Stimulated activated CD4-positive, alpha-beta T cell treated with anti-CD3 and anti-CD28 coated beads, Interleukin-2, amount 100 ng/mL, for 4 hours (primary cell): ENCODE measurements around the gene SPRYD4.
"Not testable (repeated sequence)": the region's sequence is repeated elsewhere in the genome, so short reads cannot be mapped to it uniquely, and the experiment has no call there.

Experiments used
- DNase-seq: peaks from one replicate; pipeline ENCODE4 v3.0.0-alpha.2; 2020; ENCODE audit warnings: low read depth

The SPRYD4 gene

DNA sequence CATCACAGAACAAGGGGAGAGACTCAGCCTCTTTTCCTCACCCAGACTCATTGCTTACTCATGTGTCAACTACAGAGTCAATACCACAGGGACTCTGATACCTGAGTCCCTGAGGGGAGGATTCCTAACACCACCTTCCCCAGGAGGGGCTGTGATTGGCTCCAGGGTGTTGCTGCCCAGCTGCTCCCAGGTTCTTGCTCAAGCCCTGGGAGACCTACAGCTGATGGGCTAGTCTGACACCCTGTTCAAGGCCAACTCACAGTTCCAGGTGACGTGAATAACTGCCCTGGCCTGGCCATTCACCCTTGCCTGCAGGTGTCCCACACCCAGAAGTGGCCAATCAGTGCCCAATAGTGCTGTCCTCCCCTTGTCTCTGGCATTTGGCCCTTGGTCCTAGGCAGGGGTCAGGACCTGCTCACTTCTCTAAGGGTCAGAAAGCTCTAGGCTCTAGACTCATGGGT, 8.6 kb downstream of the SPRYD4 start:
- DNase-seq, result no peak

DNA sequence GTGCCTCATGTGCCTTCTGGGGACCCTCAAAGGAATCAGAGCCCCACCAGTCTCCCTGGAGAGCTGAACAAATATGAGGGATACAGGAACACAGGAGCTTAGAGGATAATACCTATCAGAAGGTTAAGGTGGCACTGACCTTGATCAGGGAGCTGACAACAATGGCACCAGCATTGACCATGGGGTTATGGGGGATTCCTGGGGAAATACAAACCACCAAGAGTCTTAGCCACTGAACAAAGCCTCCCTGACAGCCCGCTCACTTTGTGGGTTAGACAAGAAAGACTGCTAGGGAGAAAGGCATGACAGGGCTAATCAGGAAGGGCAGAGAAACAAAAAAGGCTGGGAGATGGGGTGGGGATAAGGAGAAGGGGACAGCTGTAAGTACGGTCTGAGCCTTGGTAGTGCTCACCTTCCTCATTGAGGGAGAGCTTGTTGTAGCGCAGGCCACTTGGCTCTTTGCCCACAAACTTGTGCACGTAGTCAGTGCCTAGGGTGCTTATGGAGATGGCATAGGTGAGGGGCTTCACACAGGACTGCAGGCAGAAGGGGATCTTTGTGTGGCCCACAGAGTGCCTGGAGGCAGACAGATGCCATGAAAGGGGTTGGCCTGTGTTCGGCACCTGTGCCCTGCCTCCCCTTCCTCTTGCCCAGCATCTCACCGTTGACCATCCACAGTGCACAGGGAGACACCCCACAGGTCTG, 9.3 kb downstream of the SPRYD4 start:
- DNase-seq, result no peak

DNA sequence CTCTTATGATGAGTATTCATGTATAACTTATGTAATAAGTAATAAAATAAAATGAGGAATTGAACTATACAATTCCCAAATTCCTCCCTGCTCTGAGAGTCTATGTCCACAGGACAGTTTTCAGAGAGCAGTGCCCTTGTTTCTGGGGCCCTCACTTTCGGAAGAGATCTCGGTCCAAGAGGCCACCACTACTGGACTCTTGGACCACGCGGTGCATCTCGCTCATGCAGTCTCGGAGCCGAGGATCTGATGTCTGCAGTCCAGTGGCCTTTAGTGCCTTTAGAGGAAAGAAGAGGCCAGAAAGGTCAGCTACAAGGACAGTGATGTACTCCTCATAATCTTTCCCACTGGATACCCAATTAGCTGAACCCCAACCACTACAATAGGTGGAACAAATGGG, 11.2 kb downstream of the SPRYD4 start:
- no peak for DNase-seq

DNA sequence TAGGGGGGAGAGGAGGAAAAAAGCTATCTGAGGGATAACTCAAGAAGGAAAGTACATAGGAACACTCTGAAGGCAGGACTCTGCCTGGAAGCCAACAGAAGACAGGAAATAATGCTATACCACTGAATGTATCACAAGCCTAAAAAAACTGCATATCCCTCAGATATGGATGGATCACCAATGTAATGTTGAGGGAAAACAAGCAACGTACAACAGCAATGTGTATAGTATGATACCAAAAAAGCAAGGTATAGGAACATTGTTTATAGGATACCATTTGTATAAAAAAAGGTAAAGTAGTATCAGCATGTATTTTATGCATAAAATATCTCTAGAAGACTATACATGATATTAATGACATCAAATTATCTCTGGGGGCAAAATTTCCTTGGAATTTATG, 16.2 kb downstream of the SPRYD4 start:
- DNase-seq, result no peak

DNA sequence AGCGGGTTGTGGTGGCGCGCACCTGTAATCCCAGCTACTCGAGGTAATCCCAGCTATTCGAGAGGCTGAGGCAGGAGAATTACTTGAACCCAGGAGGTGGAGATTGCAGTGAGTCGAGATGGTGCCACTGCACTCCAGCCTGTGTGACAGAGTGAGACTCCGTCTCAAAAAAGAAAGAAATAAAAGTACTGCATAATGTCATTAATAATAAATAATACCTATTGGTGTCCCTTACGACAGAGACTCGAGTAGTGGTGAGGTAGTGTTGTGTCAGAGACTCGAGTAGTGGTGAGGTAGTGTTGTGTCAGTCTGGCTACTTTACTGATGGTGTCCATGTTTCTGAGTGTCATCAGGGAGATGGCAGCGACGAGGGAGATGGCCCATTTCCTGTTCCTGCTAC, 18.3 kb downstream of the SPRYD4 start:
- DNase-seq, result no peak

DNA sequence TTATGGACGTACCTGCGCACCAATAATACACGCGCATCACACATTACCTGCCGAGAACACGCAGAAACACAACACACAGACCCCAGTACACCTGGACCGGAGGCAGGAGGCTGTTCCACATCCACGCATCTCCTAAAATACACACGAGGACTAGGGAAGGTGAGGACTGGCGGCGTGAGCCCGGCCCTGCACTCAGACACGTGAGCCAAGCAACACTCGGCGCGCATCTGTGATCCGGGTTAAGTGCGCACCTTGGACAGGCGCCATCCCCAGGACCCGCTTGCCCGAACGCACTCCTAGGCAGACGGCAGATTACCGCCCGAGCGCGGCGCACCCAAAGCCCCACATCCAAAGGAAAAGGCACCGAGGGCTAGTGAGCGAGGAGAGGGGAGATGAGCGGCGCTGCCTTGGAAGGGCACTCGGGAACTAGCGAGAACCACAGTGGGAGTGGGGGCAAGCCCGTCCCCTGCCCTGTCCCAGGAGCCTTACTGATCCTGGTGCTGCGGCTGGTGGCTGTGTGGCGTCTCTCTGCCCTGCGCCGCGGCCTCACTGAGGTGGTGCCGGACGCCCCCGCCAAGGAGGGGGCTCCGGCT, 19.2 kb downstream of the SPRYD4 start:
- no peak for DNase-seq

DNA sequence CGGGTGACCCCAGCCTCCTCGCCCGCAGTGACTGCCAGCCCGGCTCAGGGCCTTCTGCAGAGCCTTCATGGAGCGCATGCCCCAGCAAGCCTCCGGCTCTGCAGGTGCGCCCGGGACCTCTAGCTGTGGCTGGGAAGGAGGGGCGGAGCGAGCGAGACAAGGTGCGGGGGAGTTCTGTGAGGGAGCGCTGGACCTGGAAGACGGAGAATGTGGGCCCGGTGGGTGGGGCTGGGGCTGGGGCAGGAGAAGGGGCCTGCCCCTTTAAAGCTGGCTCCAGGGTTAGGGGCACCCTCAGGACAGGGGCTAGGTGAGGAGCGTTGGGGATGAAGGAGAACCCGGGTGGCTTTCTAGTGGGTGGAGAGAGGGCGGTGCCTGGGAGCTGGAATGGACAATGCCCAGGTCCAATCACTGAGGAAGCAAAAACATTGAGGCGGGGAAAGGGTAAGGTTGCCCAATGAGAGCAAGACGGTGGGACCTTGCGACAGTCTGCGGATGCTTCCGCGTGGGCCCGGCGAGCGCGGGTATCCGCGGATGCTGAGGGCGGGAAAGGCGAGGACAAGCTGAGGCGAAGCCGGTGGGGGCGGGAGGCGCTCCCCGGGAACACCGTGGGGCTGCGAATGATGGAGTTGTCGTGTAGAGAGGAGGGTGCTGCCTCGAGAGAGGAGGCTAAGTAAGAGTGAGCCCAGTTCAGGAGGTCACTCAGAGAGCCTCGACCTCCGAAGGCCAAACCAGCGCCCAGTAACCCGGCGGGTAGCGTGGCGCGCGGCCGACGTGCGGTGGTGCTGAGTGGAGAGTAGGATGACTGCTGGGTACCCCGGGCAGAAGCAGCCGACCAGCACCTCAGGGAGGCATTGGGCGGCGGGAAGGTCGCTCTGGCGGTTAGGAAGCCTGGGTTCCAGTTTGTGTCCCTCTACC, 19.9 kb downstream of the SPRYD4 start, which contains the start of gene GLS2:
Gene GLS2 (minus strand): TSS at position 121 of the 915 bp plus-strand sequence. CDS start 43 bp downstream, at position 78.
- DNase-seq, result peak; percentile 58

DNA sequence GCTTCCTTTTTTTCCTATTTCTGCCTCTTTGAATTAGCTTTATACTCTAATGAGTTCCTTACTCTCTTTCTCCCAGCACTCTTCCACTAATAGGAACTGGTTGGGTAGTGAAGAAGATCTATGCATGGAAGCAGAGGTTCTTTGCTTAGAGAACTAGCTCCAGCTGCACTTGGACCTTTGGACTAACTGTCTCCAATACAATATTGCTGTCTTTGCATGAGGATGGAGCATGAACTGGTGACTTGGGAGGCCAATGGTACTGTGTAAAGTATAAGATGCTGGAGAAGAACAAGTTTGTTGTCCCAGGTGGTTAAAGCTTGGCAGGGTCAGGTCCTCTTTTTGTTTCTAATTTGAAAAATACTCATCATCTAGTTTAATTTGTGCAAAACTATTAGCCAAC, 22.0 kb downstream of the SPRYD4 start:
- no peak for DNase-seq

DNA sequence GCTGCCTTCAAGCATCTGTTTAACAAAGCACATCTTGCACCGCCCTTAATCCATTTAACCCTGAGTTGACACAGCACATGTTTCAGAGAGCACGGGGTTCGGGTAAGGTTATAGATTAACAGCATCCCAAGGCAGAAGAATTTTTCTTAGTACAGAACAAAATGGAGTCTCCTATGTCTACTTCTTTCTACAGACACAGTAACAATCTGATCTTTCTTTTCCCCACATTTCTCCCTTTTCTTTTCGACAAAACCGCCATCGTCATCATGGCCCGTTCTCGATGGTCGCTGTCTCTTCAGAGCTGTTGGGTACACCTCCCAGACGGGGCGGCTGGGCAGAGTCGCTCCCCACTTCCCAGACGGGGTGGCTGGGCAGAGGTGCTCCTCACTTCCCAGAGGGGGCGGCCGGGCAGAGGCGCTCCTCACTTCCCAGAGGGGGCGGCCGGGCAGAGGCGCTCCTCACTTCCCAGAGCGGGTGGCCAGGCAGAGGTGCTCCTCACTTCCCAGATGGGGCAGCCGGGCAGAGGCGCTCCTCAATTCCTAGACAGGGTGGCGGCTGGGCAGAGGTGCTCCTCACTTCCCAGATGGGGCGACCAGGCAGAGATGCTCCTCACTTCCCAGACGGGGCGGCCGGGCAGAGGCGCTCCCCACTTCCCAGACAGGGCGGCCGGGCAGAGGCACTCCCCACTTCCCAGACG, 25.2 kb downstream of the SPRYD4 start:
- not testable (repeated sequence) for DNase-seq

DNA sequence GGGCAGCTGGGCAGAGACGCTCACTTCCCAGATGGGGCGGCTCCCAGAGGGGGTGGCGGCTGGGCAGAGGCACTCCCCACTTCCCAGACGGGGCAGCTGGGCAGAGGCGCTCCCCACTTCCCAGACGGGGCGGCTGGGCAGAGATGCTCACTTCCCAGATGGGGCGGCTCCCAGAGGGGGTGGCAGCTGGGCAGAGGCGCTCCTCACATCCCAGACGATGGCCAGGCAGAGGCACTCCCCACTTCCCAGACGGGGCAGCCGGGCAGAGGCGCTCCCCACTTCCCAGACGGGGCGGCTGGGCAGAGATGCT, 25.7 kb downstream of the SPRYD4 start:
- not testable (repeated sequence) for DNase-seq

DNA sequence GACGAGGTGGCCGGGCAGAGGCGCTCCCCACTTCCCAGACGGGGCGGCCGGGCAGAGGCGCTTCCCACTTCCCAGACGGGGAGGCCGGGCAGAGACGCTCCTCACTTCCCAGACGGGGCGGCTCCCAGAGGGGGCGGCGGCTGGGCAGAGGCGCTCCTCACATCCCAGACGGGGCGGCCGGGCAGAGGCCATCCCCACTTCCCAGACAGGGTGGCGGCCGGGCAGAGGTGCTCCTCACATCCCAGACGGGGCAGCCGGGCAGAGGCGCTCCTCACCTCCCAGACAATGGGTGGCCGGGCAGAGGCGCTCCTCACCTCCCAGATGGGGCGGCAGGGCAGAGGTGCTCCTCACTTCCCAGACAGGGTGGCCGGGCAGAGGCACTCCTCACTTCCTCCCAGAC, 26.1 kb downstream of the SPRYD4 start:
- DNase-seq, result not testable (repeated sequence)

DNA sequence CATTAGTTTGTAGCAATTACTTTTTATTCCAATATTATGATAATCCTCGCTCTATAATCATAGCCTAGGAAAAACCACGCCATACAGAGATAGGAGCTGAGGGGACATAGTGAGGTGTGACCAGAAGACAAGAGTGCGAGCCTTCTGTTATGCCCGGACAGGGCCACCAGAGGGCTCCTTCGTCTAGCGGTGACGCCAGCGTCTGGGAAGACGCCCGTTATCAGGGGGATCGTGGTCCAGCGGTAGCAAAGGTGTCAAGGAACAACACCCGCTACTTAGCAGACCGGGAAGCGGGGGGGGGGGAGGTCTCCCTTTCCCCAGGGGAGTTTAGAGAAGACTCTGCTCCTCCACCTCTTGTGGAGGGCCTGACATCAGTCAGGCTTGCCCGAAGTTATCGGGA, 28.3 kb downstream of the SPRYD4 start:
- DNase-seq, result peak; percentile 51

DNA sequence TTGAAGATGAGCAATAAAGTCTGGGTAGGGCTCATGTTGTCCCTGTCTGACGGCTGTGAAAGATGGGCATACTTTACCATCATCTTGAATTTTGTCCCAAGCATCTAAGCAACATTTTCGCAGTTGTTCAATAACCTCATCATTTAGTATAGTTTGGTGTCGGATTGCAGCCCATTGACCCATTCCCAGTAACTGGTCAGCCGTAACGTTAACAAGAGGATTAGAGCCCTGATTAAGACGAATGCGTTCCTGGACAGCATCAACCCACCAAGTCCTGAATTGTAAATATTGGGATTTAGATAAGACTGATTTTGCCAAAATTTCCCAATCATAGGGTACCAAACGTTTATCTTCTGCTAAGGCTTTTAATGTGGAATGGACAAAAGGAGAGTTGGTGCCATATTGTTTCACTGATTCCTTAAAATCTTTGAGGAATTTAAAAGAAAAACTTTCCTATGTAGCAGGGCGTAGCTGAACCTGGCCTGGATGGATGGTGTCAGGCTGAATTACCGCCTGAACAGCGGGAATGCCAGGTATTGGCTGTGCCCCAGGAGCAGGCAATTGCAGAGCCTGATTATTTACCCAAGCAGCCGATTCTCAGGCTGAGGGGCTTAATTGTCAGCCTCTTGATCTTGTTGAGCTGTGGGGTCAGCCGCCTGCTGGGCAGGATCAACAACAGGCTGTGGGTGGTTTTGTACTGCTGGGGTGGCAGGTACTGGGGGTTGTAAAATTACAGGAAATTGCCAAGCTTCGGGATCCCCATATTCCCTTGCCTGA, 29.9 kb downstream of the SPRYD4 start:
- DNase-seq, result not testable (repeated sequence)

DNA sequence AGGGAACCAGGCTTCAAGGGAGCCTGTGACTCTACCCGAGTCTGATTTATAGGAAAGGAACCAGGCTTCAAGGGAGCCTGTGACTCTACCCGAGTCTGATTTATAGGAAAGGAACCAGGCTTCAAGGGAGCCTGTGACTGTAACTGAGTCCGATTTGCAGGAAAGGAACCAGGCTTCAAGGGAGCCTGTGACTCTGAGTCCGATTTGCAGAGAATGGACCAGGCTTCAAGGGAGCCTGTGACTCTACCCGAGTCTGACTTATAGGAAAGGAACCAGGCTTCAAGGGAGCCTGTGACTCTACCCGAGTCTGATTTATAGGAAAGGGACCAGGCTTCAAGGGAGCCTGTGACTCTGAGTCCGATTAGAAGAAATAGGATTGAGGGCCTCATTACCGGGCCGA, 31.1 kb downstream of the SPRYD4 start:
- not testable (repeated sequence) for DNase-seq

DNA sequence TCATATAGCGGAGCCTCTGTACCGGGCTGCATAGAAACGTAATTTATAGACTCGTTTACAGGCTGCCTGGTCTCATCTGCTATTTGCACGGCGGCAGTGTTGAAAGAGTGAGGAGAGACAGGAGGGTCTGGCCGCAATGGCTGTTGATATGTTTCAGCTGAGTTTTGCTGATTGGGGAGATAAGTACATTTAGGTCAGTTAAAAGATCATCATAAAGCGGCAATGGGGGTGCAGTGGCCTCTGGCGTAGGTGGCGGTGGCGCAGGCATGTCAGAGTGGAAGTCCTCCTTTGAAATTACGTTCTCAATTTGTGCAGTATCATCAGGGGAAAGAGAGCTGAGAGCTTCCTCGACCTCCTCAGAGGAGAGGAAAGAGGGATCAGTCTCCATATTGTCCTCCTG, 31.5 kb downstream of the SPRYD4 start:
- DNase-seq, result not testable (repeated sequence)

DNA sequence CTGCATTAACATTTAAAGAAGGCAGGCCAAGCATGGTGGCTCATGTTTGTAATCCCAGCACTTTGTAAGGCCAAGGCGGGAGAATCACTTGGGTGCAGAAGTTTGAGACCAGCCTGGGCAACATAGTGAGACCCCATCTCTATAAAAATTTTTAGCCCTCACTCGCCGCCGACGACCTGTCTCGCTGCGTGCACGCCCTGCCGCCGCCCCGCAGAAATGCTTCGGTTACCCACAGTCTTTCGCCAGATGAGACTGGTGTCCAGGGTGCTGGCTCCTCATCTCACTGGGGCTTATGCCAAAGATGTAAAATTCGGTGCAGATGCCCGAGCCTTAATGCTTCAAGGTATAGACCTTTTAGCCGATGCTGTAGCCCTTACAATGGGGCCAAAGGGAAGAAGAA, 42.4 kb downstream of the SPRYD4 start:
- no peak for DNase-seq

DNA sequence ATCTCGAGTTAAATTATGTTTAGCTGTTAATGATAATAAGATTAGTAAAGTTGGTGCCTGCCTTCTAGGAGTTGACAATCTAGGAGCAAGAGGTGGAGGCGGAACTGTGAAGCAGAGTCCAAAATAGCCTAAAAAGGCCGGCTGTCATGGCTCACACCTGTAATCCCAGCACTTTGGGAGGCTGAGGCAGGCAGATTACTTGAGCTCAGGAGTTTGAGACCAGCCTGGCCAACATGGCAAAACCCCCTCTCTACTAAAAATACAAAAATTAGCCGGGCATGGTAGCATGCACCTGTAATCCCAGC, 45.6 kb downstream of the SPRYD4 start:
- DNase-seq, result not testable (repeated sequence)

DNA sequence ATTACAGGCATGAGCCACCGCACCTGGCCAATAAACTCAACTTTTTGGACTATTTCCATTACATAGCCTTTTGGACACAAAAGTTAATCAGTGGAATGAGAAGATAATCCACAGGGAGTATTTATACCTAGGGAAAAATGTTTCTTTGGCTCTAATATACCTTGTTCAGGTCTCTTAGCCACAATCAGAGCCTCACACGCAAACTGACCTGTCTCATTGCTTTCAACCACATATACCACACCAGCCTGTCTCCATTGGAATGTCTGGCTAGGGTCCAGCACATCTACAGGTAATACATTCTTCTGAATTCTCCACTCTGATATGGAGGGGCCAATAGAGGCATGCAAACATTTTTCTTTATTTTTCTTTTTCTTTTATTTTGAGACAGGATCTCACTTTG, 49.5 kb downstream of the SPRYD4 start:
- DNase-seq, result no peak

DNA sequence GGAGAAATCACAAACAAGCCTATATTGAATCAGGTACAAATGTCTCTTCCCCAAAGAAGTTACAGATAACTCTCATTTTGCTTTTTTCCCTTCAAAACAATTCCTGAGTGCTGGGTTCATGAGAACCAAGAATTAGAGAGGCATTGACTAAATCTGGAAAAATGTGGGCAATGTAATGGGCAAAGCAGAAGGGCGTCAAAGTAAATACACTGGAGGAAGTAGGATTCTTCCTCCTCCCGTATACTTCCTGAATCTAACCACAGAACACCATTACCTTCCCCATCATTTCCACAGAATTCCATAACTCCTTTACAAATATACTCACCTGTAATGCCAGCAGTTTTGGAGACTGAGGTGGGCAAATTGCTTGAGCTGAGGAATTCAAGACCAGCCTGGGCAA, 50.2 kb downstream of the SPRYD4 start:
- DNase-seq, result no peak

DNA sequence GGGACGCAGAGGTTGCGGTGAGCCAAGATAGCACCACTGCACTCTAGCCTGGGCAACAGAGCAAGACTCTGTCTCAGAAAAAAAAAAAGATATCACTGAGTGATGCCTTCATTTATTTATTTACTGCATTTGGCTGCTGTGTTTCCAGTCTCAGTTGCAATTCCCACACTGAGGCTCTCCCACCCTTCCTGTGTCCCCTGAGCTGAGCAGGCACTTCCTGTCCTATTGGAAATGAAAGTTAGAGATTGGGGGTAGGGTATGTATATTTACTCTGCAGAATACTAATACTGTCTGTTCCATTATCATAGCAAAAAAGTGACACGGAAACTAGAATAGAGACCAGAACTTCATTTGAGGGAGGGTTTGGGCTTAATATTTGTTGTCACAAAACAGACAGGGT, 51.7 kb downstream of the SPRYD4 start:
- no peak for DNase-seq

DNA sequence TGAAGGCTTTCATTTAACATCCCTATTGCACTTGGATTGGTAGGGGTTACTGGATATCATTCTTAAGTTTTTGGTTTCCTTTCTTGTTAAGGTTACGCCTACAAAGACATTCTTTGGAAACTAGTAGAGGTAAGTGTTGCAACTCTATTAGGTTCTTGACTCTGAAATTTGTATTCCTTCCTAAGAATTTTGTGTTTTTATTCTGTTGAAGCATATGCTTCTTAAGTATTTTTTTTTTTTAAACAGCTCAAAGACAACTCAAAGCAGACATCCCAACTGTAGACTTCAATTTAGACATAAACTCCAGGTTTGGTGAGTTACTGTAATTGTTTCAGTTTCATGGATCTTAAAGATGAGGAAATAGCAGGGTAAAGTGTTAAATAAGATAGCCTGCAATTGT, 52.1 kb downstream of the SPRYD4 start:
- DNase-seq, result no peak

DNA sequence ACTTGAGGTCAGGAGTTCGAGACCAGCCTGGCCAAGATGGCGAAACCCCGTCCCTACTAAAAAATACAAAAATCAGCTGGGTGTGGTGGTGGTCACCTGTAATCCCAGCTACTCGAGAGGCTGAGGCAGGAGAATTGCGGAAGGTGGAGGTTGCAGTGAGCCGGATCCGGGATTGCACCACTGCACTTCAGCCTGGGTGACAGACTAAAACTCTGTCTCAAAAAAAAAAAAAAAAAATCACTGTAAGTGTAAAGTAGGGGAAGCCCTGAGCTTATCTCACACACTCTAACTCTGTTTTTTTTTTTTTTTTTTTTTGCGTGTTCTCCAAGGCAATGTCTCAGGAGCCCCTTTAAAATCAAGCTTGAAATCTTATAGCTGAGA, 52.8 kb downstream of the SPRYD4 start:
- no peak for DNase-seq
